GM19395 (cell line): ENCODE measurements around the gene SAG.

ENCODE experiments used
- ATAC-seq: cut with Tn5 transposase; IDR thresholded peaks from one replicate; pipeline ENCODE4 v1.9.1; 2021; ENCODE audit warnings: mild to moderate bottlenecking, moderate library complexity; ENCODE audit not compliant: unreplicated experiment

Gene SAG

GRCh38 chr2:233375490-233376314 is 68.1 kb downstream of the SAG start:
- peak; percentile 50 for ATAC-seq

- no peak for ATAC-seq
Measured at GRCh38 chr2:233379034-233379433, 71.4 kb downstream of the SAG start.

- no peak for ATAC-seq
Measured at GRCh38 chr2:233379441-233379840, 71.8 kb downstream of the SAG start.

- no peak for ATAC-seq
Measured at GRCh38 chr2:233380132-233380895, 72.7 kb downstream of the SAG start.

- ATAC-seq, result no peak
Measured at GRCh38 chr2:233380995-233381637, 73.5 kb downstream of the SAG start.

- ATAC-seq, result no peak
Measured at GRCh38 chr2:233381638-233381995, 74.0 kb downstream of the SAG start.

- no peak for ATAC-seq
Measured at GRCh38 chr2:233384015-233384414, 76.4 kb downstream of the SAG start.

- peak; percentile 29 for ATAC-seq
Measured at GRCh38 chr2:233384811-233385488, 77.3 kb downstream of the SAG start.

GRCh38 chr2:233385489-233386044 is 78.0 kb downstream of the SAG start:
- peak; percentile 83 for ATAC-seq

- ATAC-seq, result no peak
Measured at GRCh38 chr2:233386382-233387041, 78.9 kb downstream of the SAG start.

GRCh38 chr2:233387225-233387624 is 79.6 kb downstream of the SAG start:
- no peak for ATAC-seq

- no peak for ATAC-seq
Measured at GRCh38 chr2:233387667-233388528, 80.3 kb downstream of the SAG start.

GRCh38 chr2:233389601-233390125 is 82.0 kb downstream of the SAG start:
- no peak for ATAC-seq

- no peak for ATAC-seq
Measured at GRCh38 chr2:233395687-233396086, 88.1 kb downstream of the SAG start.
